HG03378 (cell line): ENCODE results near the gene ZNF792.
"Not testable (repeated sequence)": the region's sequence is repeated elsewhere in the genome, so short reads cannot be mapped to it uniquely, and the experiment has no call there.

ENCODE experiments used
- ATAC-seq: cut with Tn5 transposase; IDR thresholded peaks from one replicate; pipeline ENCODE4 v1.9.1; 2021; ENCODE audit warnings: mild to moderate bottlenecking, moderate library complexity; ENCODE audit not compliant: unreplicated experiment

The ZNF792 gene

GRCh38 chr19:34972163-34972705, 8.2 kb upstream of the ZNF792 start:
- ATAC-seq, result no peak

- not testable (repeated sequence) for ATAC-seq
Observed at GRCh38 chr19:34970185-34970780, 6.3 kb upstream of the ZNF792 start.

DNA sequence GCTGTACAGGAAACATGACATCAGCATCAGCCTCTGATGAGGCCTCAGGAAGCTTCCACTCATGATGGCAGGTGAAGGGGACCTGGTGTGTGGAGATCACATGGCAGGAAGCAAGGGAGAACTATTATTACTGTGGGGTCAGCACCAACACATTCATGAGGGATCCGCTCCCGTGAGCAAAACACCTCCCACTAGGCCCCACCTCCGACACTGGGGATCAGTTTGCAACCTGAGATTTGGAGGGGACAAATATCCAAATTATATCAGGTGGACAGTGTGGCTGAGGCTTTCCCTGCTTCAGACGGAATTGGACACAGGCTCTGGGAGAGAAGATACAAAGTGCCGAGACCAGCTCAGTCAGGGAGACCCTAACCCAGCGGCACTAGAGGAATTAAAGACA, 5.7 kb upstream of the ZNF792 start:
- no peak for ATAC-seq

GRCh38 chr19:34967551-34967950, 3.5 kb upstream of the ZNF792 start:
- no peak for ATAC-seq

GRCh38 chr19:34965505-34965904, 1.5 kb upstream of the ZNF792 start:
- not testable (repeated sequence) for ATAC-seq

DNA sequence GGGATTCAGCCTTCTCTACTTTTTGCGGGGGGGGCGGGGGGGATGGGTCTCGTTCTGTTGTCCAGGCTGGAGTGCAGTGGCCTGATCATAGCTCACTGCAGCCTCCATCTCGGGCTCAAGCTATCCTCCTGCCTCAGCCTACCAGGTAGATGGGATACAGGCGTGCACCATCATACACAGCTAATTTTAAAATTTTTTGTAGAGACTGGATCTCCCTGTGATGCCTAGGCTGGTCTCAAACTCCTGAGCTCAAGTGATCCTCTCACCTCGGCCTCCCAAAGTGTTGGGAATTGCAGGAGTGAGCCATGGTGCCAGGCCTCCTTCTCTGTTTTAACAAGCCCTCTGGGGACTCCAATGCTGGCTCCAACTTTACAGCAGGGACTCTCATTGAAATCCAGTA, 569 bp upstream of the ZNF792 start:
- no peak for ATAC-seq

- ATAC-seq, result no peak
Observed at GRCh38 chr19:34962687-34963572, 1.1 kb downstream of the ZNF792 start.

DNA sequence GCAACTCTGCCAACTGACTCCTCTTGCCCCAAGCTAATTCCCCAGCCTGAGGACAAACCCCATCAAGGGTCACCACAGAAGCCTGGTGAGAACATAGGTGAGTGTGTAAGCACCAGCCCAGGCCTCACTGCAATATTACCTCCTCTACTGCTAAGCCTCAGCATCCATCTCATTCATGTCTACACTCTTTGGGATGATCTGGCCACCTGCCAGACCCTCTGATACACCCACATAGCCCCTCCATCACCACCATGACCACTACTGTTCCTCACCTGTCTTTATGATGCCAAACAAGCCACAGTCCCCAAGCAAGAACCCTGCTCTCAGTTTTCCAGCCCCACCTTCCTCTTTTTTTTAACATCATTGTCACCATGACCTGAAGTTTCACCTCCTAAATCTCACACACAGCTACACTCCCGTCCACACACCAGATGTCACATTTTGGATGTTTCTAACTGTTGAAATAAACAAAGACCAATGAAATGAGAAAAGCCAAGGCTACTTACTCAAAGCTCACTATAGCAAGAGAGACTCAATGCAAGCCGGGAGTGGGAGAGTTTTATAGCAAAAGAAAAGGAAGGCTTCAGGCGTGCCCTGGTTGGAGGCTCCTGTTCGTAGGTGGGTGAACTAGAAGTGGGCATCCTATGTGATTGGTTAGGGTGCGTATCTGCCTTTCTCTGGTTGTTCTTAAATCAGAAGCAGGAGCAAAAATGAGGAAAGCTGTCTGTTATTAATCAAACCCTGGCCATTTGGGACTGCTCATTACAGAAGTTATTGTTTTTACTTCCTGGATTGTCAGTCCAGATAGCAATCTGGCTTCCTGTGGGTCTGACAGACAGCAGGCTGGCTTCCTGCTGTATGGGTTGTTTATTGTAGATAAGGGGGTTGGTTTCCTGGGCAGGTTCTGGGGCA, 2.0 kb downstream of the ZNF792 start:
- ATAC-seq, result no peak

DNA sequence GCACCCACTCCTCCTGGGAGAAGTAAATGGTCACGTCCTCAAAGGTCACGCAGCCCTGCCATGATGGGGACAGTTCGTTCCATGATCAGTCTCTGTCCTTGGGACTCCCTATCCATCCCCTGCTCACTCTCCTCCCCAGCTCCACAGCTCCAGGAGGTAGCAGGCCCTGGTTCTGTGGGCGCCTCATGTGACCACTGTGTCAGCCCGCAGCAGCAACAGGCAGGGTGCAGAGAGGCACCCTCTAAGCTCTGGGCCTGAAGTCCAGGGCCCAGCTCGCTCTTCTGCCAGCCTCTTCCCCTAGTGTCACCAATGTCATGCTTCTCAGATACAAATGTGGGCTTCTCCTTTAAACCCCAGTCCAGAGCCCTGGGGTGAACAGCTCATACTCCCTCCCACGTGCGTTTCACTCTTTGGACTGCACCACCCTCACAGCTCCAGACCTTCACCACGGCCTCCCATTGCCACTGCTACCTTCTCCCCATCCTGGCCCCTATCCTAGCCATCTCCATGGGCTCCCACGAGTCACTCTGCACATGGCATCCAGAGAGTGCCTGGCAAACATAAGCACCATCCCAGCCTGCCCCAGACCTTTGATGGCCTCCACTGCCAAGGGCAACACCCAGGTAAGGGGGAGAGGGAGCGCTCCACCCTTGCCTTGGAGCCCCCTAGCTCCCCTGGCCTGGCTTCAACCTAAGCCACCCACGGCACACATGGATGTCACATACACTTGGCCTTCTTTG, 2.9 kb downstream of the ZNF792 start:
- ATAC-seq, result no peak

GRCh38 chr19:34960103-34960805, 3.8 kb downstream of the ZNF792 start:
- no peak for ATAC-seq

GRCh38 chr19:34959021-34959420, 5.0 kb downstream of the ZNF792 start:
- ATAC-seq, result no peak

DNA sequence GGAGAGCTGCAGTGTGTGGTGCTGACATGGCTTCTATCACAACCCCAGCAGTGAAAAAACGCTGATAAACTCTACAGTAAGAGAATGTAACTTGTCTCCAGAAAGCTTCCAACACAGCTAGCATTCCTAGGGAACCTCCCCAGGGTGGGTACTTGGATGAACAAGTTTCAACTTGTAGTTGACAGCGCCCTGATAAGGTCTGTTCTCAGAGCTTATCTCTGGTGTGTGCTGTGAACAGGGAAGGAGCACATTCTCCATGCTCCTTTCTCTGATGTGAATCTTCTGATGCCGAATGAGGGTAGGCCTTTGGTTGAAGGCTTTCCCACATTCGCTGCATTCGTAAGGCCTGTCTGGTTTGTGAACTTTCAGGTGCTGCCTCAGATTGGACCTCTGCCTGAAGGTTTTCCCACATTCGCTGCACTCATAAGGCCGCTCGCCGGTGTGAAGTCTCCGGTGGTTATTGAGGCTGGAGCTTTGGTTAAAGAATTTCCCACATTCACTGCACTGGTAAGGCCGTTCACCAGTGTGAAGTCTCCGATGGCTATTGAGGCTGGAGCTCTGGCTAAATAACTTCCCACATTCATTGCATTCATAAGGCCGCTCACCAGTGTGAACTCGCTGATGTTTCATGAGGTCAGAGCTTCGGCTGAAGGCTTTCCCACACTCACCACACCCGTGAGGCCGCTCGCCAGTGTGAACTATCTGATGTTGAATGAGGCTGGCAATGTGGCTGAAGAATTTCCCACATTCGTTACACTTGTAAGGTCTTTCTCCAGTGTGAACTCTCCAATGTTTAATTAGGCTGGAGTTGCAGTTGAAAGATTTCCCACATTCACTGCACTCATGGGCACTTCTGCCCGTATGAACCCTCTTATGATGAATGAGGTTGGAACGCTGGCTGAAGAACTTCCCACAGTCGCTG, 5.9 kb downstream of the ZNF792 start:
- no peak for ATAC-seq

GRCh38 chr19:34953092-34953491, 10.9 kb downstream of the ZNF792 start:
- no peak for ATAC-seq

GRCh38 chr19:34943861-34944573, 20.0 kb downstream of the ZNF792 start:
- ATAC-seq, result no peak

DNA sequence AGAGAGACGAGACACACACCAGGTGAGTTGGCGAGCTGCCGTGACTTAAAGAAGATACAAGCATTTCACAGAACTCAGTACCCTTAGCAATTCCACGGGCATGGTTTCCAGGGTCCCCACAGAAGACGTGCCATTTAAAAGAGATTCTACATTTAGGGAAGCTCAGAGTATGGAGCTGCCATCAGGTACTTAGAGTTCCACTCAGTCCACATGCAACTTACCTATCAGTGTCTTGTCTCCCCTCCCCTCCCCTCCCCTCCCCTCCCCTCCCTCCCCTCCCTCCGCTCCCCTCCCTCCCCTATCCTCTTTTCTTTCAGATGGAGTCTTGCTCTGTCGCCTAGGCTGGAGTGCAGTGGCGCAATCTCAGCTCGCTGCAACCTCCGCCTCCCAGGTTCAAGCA, 25.1 kb downstream of the ZNF792 start:
- no peak for ATAC-seq

GRCh38 chr19:34936184-34936583, 27.8 kb downstream of the ZNF792 start:
- ATAC-seq, result no peak

DNA sequence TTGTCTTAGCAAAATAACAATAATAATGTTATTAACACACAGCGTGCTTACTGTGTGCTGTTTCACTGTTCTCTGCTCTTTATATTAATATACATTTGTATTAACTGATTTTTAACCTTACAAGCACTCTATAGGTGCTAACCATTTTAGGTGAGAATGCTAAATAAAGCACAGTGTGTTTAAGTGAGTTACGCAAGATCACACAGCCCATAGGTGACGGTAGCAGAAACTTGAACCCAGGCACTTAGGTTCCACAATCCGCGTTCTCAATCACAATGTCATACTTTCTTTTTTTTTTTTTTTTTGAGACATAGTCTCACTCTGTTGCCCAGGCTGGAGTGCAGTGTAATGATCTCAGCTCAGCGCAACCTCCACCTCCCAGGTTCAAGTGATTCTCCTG, 31.5 kb downstream of the ZNF792 start:
- ATAC-seq, result no peak
